ENCODE measurements around the gene PSORS1C2. TPM values are rescaled to one million over a fixed set of nuclear protein-coding genes. Genes with fewer than 3 reads are reported as not detected.
A peak's percentile ranks its signal among the peaks of the same experiment; 100 is the strongest.

PSORS1C2 gene
- total RNA-seq, 1 experiment from 2014 or later, result not detected

DNA sequence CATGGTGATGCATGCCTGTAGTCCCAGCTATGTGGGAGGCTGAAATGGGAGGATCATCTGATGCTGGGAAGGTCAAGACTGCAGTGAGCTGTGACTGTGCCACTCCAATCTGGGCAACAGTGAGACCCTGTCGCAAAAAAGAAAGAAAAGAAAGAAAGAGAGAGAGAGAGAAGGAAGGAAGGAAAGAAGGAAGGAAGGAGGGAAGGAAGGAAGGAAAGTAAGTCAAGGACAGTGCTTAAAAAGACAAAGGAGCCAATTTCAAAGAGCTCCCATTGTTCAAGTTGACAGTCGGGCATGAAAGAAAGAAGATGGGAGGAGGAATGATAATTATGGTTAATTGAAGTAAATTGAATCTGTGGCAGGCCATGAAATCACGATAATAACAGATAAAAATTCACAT, 42.7 kb downstream of the PSORS1C2 start:
- no peaks in the 10 kb centered on the region for H3K9me3 ChIP-seq (ENCODE audit: low read depth, low read length, poor library complexity, severe bottlenecking)
- no peaks in the 10 kb centered on the region for H3K36me3 ChIP-seq (ENCODE audit: insufficient read depth, low read length, poor library complexity, severe bottlenecking)
- POLR2A ChIA-PET (ENCODE audit: low non-redundant PET), result no interaction called here
- H3K27ac ChIP-seq (ENCODE audit: low read depth, low read length, poor library complexity, severe bottlenecking), result no peak overlapping the region
- TF ChIP-seq EZH2 (IDR thresholded peaks at IDR 0.05; ENCODE audit: borderline replicate concordance, low read depth, low read length, poor library complexity, severe bottlenecking), result no peak
- TF ChIP-seq, protein P1, sequence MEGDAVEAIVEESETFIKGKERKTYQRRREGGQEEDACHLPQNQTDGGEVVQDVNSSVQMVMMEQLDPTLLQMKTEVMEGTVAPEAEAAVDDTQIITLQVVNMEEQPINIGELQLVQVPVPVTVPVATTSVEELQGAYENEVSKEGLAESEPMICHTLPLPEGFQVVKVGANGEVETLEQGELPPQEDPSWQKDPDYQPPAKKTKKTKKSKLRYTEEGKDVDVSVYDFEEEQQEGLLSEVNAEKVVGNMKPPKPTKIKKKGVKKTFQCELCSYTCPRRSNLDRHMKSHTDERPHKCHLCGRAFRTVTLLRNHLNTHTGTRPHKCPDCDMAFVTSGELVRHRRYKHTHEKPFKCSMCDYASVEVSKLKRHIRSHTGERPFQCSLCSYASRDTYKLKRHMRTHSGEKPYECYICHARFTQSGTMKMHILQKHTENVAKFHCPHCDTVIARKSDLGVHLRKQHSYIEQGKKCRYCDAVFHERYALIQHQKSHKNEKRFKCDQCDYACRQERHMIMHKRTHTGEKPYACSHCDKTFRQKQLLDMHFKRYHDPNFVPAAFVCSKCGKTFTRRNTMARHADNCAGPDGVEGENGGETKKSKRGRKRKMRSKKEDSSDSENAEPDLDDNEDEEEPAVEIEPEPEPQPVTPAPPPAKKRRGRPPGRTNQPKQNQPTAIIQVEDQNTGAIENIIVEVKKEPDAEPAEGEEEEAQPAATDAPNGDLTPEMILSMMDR (conservative IDR thresholded peaks at IDR 0.05; ENCODE audit: low read depth, low read length), result no peak
- no peaks in the 10 kb centered on the region for H3K27me3 ChIP-seq (replicated peaks; ENCODE audit: insufficient read depth, low read depth, low read length, poor library complexity)
- no TSS peak for BruUV-seq (replicated peaks)
- CTCF ChIA-PET, result no interaction called here
- H3K4me1 ChIP-seq (ENCODE audit: insufficient read depth, low read length, poor library complexity, severe bottlenecking), result peaks cover 10% of the 10 kb centered on the region
- DNase-seq (ENCODE audit: low spot score), result no peak
- H3K4me3 ChIP-seq (ENCODE audit: low read depth, low read length, poor library complexity, severe bottlenecking), result no peak overlapping the region
- intact Hi-C loops (cut with micrococcal nuclease; ENCODE audit: unreplicated experiment), result no loop called here

DNA sequence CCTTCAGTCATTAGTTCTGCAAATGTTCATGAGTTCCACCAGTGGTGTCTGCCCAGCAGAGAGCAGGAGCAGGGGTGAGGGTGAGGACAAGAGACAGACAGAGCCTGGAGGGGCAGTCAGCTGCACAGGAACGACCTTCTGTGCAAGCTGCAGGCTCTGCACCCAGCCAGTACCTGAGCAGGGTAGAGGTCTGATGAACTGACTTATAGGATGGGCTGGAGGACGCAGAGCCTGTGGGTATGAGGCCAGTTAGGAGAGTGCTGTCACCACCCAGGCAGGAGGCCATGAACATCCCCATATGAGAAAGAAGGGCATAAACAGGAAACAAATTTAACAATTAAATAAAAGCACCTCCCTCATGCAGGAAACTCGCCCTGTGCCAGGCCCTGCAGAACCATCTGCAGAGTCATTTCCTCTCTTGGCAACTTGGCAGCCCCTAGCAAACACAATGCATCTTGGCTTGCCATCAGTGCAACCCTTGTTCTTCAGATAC, 44.4 kb downstream of the PSORS1C2 start:
- intact Hi-C loops (cut with micrococcal nuclease; ENCODE audit: unreplicated experiment), result no loop called here
- Histone ChIP-seq H3K9me3 (ENCODE audit: low read depth, low read length, poor library complexity, severe bottlenecking) (no peaks in the 10 kb centered on the region), H3K36me3 (ENCODE audit: insufficient read depth, low read length, poor library complexity, severe bottlenecking) (no peaks in the 10 kb centered on the region), H3K4me1 (ENCODE audit: insufficient read depth, low read length, poor library complexity, severe bottlenecking) (peaks cover 10% of the 10 kb centered on the region), H3K27ac (ENCODE audit: low read depth, low read length, poor library complexity, severe bottlenecking) (no peak overlapping the region), H3K4me3 (ENCODE audit: low read depth, low read length, poor library complexity, severe bottlenecking) (no peak overlapping the region), H3K27me3 (replicated peaks; ENCODE audit: insufficient read depth, low read depth, low read length, poor library complexity) (no peaks in the 10 kb centered on the region)
- CTCF ChIA-PET, result interaction anchor here (0.6 to 0.9 kb wide), 2 partner anchors 43 to 612 kb away, joined by 3 to 5 read pairs; no protein-coding TSS in a partner anchor
- DNase-seq (ENCODE audit: low spot score), result peak; percentile 62
- POLR2A ChIA-PET (ENCODE audit: low non-redundant PET), result no interaction called here
- BruUV-seq (replicated peaks), result no TSS peak
- TF ChIP-seq, protein P1 (conservative IDR thresholded peaks at IDR 0.05; ENCODE audit: low read depth, low read length), result no peak
- TF ChIP-seq EZH2 (IDR thresholded peaks at IDR 0.05; ENCODE audit: borderline replicate concordance, low read depth, low read length, poor library complexity, severe bottlenecking), result no peak

DNA sequence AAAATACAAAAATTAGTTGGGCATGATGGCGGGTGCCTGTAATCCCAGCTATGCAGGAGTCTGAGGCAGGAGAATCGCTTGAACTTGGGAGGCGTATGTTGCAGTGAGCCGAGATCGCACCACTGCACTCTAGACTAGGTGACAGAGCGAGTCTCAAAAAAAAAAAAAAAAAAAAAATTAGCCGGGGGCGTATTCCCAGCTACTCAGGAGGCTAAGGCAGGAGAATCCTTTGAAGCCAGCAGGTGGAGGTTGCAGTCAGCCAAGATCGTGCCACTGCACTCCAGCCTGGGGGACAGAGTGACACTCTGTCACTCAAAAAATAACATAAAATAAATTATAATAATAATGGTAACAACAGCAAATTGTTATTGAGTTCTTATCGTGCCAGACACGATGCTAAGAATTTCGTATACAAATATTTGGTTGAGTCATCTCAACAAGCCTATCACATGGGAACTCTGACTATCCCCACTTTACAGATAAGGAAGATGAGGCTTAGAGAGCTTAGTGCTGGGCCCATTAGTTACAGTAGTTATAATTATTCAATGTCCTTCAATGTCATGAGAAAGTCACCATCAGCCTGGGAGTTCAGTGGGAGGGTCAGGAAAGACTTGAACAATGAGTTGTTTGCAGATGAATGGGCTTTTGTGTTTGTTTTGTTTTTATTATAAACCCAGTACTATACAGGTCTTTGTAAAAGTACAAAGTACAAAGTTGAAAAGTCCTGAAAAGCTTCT, 45.9 kb downstream of the PSORS1C2 start:
- no peaks in the 10 kb centered on the region for H3K9me3 ChIP-seq (ENCODE audit: low read depth, low read length, poor library complexity, severe bottlenecking)
- no peak overlapping the region for H3K4me3 ChIP-seq (ENCODE audit: low read depth, low read length, poor library complexity, severe bottlenecking)
- POLR2A ChIA-PET (ENCODE audit: low non-redundant PET), result no interaction called here
- CTCF ChIA-PET, result no interaction called here
- no peaks in the 10 kb centered on the region for H3K27me3 ChIP-seq (replicated peaks; ENCODE audit: insufficient read depth, low read depth, low read length, poor library complexity)
- H3K4me1 ChIP-seq (ENCODE audit: insufficient read depth, low read length, poor library complexity, severe bottlenecking), result peaks cover 10% of the 10 kb centered on the region
- no peak overlapping the region for H3K27ac ChIP-seq (ENCODE audit: low read depth, low read length, poor library complexity, severe bottlenecking)
- no peak for DNase-seq (ENCODE audit: low spot score)
- intact Hi-C loops (cut with micrococcal nuclease; ENCODE audit: unreplicated experiment), result no loop called here
- no TSS peak for BruUV-seq (replicated peaks)
- no peak for TF ChIP-seq EZH2 (IDR thresholded peaks at IDR 0.05; ENCODE audit: borderline replicate concordance, low read depth, low read length, poor library complexity, severe bottlenecking)
- TF ChIP-seq, protein P1 (conservative IDR thresholded peaks at IDR 0.05; ENCODE audit: low read depth, low read length), result no peak
- no peaks in the 10 kb centered on the region for H3K36me3 ChIP-seq (ENCODE audit: insufficient read depth, low read length, poor library complexity, severe bottlenecking)
